CD14-positive monocyte (primary cell): Measurements from ENCODE around the gene C9. TPM values are rescaled to one million over a fixed set of nuclear protein-coding genes. Genes with fewer than 3 reads are reported as not detected.
"Not testable (repeated sequence)": the region's sequence is repeated elsewhere in the genome, so short reads cannot be mapped to it uniquely, and the experiment has no call there.

Experiments used
- DNase-seq, 3 donors: peaks; one replicate each; pipeline ENCODE4 v3.0.0-alpha.2; 2011 to 2022
- H2AFZ ChIP-seq: 2 replicates; pipeline ENCODE4 v1.6.0; 2012; ENCODE audit warnings: mild to moderate bottlenecking, low read depth, low read length, inconsistent platforms; ENCODE audit not compliant: insufficient read depth, poor library complexity, severe bottlenecking
- H3K27ac ChIP-seq, 2 donors: 1 replicate in 1 of 2; 2 replicates in 1 of 2; pipeline ENCODE4 v1.5.1; 2012 to 2013; ENCODE audit warnings: low read length in 2 of 2, control low read depth in 1 of 2, inconsistent platforms in 1 of 2, low read depth in 1 of 2, mild to moderate bottlenecking in 1 of 2
- H3K27me3 ChIP-seq, 2 donors: one replicate each; pipeline versions ENCODE4 v1.6.0 to v1.6.1; 2011 to 2013; ENCODE audit warnings: low read length in 2 of 2; ENCODE audit not compliant: control insufficient read depth in 2 of 2, insufficient read depth in 2 of 2
- H3K36me3 ChIP-seq, 2 donors: replicated peaks in 1 of 2; 1 replicate in 1 of 2; 2 replicates in 1 of 2; pipeline versions ENCODE4 v1.5.1 to v1.6.1; 2012 to 2013; ENCODE audit warnings: low read length in 2 of 2, control low read depth in 1 of 2, inconsistent platforms in 1 of 2, mild to moderate bottlenecking in 1 of 2; ENCODE audit not compliant: insufficient read depth in 2 of 2, control insufficient read depth in 1 of 2
- H3K4me1 ChIP-seq, 2 donors: 1 replicate in 1 of 2; 2 replicates in 1 of 2; pipeline versions ENCODE4 v1.5.1 to v1.6.1; 2012 to 2013; ENCODE audit warnings: low read length in 2 of 2, control low read depth in 1 of 2, inconsistent platforms in 1 of 2, mild to moderate bottlenecking in 1 of 2, moderate library complexity in 1 of 2; ENCODE audit not compliant: insufficient read depth in 2 of 2, control insufficient read depth in 1 of 2
- H3K4me2 ChIP-seq: replicated peaks from 2 replicates; pipeline ENCODE3; 2012; ENCODE audit warnings: low read length, moderate library complexity, mild to moderate bottlenecking; ENCODE audit not compliant: poor library complexity, severe bottlenecking; ENCODE audit errors: extremely low read depth
- H3K4me3 ChIP-seq, 3 experiments: fragments of 200-600 bp in 1 of 3; sonication (generic) in 1 of 3; replicated peaks in 1 of 3; 1 replicate in 2 of 3; 2 replicates in 1 of 3; pipeline ENCODE4 v1.5.1; 2011 to 2013; ENCODE audit warnings: low read length in 3 of 3, mild to moderate bottlenecking in 3 of 3, control low read depth in 2 of 3, low read depth in 2 of 3, inconsistent platforms in 1 of 3, moderate library complexity in 1 of 3
- H3K79me2 ChIP-seq: 2 replicates; pipeline ENCODE4 v1.6.0; 2012; ENCODE audit warnings: mild to moderate bottlenecking, control low read depth, inconsistent platforms, low read length, moderate library complexity; ENCODE audit not compliant: insufficient read depth
- H3K9ac ChIP-seq: 2 replicates; pipeline ENCODE4 v1.6.0; 2017; ENCODE audit warnings: low read length, mild to moderate bottlenecking; ENCODE audit not compliant: insufficient read depth, poor library complexity, severe bottlenecking
- H3K9me3 ChIP-seq, 2 donors: replicated peaks in 1 of 2; 1 replicate in 1 of 2; 2 replicates in 1 of 2; pipeline versions ENCODE4 v1.5.1 to v1.6.1; 2012 to 2013; ENCODE audit warnings: low read length in 2 of 2, control low read depth in 1 of 2; ENCODE audit not compliant: control insufficient read depth in 1 of 2, insufficient read depth in 1 of 2
- H4K20me1 ChIP-seq: 2 replicates; pipeline ENCODE4 v1.6.0; 2012; ENCODE audit warnings: mild to moderate bottlenecking, low read length, control low read depth, moderate library complexity; ENCODE audit not compliant: insufficient read depth
- H3K27ac Mint-ChIP-seq, 7 donors: one replicate each; pipeline ENCODE4 v1.8.0; 2020; ENCODE audit warnings: mild to moderate bottlenecking in 7 of 7, mixed read lengths in 7 of 7, moderate library complexity in 6 of 7, inconsistent platforms in 2 of 7
- H3K27me3 Mint-ChIP-seq, 3 donors: one replicate each; pipeline ENCODE4 v1.8.0; 2021 to 2022; ENCODE audit warnings: low read depth in 3 of 3, mild to moderate bottlenecking in 3 of 3, mixed read lengths in 3 of 3, moderate library complexity in 3 of 3, inconsistent platforms in 1 of 3
- H3K36me3 Mint-ChIP-seq, 2 donors: one replicate each; pipeline ENCODE4 v1.8.0; 2020; ENCODE audit warnings: mixed read lengths in 2 of 2, inconsistent platforms in 1 of 2, mild to moderate bottlenecking in 1 of 2
- H3K4me1 Mint-ChIP-seq: one replicate; pipeline ENCODE4 v1.8.0; 2020; ENCODE audit warnings: mild to moderate bottlenecking, mixed read lengths
- H3K4me3 Mint-ChIP-seq, 2 donors: one replicate each; pipeline ENCODE4 v1.8.0; 2020; ENCODE audit warnings: mild to moderate bottlenecking in 2 of 2, mixed read lengths in 2 of 2, moderate library complexity in 1 of 2
- H3K9me3 Mint-ChIP-seq, 7 donors: one replicate each; pipeline ENCODE4 v1.8.0; 2020 to 2022; ENCODE audit warnings: mixed read lengths in 7 of 7, mild to moderate bottlenecking in 6 of 7, moderate library complexity in 6 of 7, inconsistent platforms in 2 of 7
- CTCF ChIP-seq: fragments of 200-600 bp; IDR thresholded peaks from one replicate; pipeline ENCODE4 v1.8.0; 2022; ENCODE audit warnings: antibody characterized with exemption, mild to moderate bottlenecking
- WGBS: methylation state at CpG from one replicate; pipeline ENCODE4 v1.1.5; 2013; ENCODE audit warnings: missing lambda C conversion rate; ENCODE audit not compliant: insufficient coverage; 5-methylcytosine and 5-hydroxymethylcytosine counted together
- intact Hi-C, 2 donors: fragments of 100-400 bp; cut with micrococcal nuclease; formaldehyde crosslinking; loops; one replicate each; pipeline versions ENCODE4 v1.15.0 to v1.15.1; 2023
- polyA plus RNA-seq, 3 donors: library from polyadenylated mRNA; depleted of rRNA in 1 of 3; unstranded in 2 of 3; stranded (reverse) in 1 of 3; fragments of 300-500 nt in 2 of 3; fragments of >200 nt in 1 of 3; fragmentation: Illumina TruSeq in 2 of 3; gene quantifications; 1 replicate in 2 of 3; 2 replicates in 1 of 3; pipeline ENCODE4 v1.2.3, GENCODE V29; 2012 to 2021

The C9 gene
- polyA plus RNA-seq, 3 donors: not detected

DNA sequence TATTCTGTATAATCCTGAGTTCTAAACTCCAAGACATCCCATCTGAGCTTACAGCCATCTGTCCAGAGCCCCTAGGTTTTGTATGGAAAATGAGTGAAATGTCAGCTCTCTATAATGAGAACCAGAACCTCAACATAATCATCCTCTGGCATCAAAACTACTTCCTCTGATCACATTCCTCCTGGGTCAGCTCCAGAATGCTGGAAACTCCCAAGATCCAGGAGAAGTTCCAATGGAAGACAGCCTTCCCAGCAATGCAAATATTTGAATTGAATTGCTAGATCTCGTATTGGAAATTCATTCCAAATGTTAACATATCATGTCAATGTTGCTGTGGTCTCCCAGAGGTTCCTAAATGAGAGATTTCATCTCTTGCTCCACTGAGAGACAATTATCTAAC is 23.8 kb downstream of the C9 start:
- Histone ChIP-seq H3K27me3 (no peaks in the 10 kb centered on the region), H3K9ac (no peak overlapping the region), H3K4me1 (no peaks in the 10 kb centered on the region), H3K36me3 (no peaks in the 10 kb centered on the region), H3K79me2 (no peaks in the 10 kb centered on the region), H3K27ac (no peak overlapping the region), H3K9me3 (no peaks in the 10 kb centered on the region), H3K4me2 (no peak overlapping the region), H3K4me3 (no peak overlapping the region), H2AFZ (no peak overlapping the region), H4K20me1 (no peaks in the 10 kb centered on the region)
- no peak for TF ChIP-seq CTCF
- Mint-ChIP-seq H3K4me1 (no peaks in the 10 kb centered on the region), H3K27ac (no peak overlapping the region), H3K9me3 (peaks cover 0 to 17% (median 6%) of the 10 kb centered on the region in 7 donors), H3K4me3 (no peak overlapping the region), H3K36me3 (no peaks in the 10 kb centered on the region), H3K27me3 (peaks cover 0 to 7% (median 0%) of the 10 kb centered on the region in 3 donors)
- intact Hi-C loops: no loop called here
- no CpG with 5 or more reads among the region's 1 CpG for WGBS
- no peak for DNase-seq

DNA sequence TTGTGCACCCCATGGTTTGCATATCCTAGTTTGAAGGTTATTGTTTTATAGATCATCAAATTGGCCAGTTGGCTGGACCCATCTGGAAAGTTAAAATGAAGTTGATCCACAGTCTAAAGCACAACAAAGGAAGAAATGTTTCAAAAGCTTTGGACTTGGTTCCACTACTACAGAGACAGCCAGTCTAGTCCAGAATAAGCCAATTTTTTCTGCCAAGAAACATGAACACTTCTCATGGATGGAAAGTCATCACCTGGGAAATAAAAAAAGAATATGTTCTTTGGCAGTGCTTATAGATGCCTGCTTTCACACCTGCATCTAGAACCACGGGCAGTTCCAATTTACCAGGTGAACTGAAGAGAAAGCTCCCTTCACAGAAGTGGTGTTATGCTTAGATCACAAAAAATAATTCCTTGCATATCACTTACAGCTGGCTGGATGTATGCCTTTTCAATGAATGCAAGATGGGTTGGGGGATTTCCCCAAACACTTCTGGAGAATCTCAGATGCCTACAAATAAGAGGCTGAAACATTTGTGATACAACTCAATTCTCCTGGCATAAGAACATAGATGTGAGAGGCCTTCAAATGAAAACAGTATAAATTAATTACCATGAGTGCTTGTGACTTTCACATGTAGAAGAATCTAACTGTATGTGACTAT is 26.9 kb downstream of the C9 start:
- H3K9me3 ChIP-seq: no peaks in the 10 kb centered on the region
- H3K27me3 ChIP-seq: no peaks in the 10 kb centered on the region
- H2AFZ ChIP-seq: no peak overlapping the region
- H3K9ac ChIP-seq: no peak overlapping the region
- intact Hi-C loops: no loop called here
- H4K20me1 ChIP-seq: no peaks in the 10 kb centered on the region
- no peak overlapping the region for H3K4me2 ChIP-seq
- no peaks in the 10 kb centered on the region for H3K79me2 ChIP-seq
- TF ChIP-seq CTCF: no peak
- no peak overlapping the region for H3K27ac Mint-ChIP-seq
- no peak for DNase-seq
- H3K4me1 Mint-ChIP-seq: no peaks in the 10 kb centered on the region
- no CpG with 5 or more reads among the region's 1 CpG for WGBS
- H3K36me3 ChIP-seq: no peaks in the 10 kb centered on the region
- no peaks in the 10 kb centered on the region for H3K4me1 ChIP-seq
- no peaks in the 10 kb centered on the region for H3K36me3 Mint-ChIP-seq
- no peak overlapping the region for H3K4me3 Mint-ChIP-seq
- H3K4me3 ChIP-seq: no peak overlapping the region
- H3K27me3 Mint-ChIP-seq: peaks cover 0 to 7% (median 3%) of the 10 kb centered on the region in 3 donors
- no peak overlapping the region for H3K27ac ChIP-seq
- peaks cover 4 to 11% (median 8%) of the 10 kb centered on the region in 7 donors for H3K9me3 Mint-ChIP-seq

DNA sequence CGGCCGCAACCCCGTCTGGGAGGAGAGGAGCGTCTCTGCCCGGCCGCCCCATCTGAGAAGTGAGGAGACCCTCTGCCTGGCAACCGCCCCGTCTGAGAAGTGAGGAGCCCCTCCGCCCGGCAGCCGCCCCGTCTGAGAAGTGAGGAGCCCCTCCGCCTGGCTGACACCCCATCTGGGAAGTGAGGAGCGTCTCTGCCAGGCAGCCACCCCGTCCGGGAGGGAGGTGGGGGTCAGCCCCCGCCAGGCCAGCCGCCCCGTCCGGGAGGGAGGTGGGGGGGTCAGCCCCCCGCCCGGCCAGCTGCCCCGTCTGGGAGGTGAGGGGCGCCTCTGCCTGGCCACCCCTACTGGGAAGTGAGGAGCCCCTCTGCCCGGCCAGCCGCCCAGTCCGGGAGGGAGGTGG is 30.0 kb downstream of the C9 start:
- H4K20me1 ChIP-seq, H3K9ac ChIP-seq, intact Hi-C loops, H3K4me3 Mint-ChIP-seq, H3K79me2 ChIP-seq, H3K4me1 Mint-ChIP-seq, H3K4me3 ChIP-seq, DNase-seq, H2AFZ ChIP-seq, H3K27me3 ChIP-seq, H3K27ac ChIP-seq, H3K9me3 ChIP-seq, H3K27me3 Mint-ChIP-seq, H3K4me1 ChIP-seq, H3K36me3 ChIP-seq, H3K27ac Mint-ChIP-seq, H3K36me3 Mint-ChIP-seq, H3K4me2 ChIP-seq: not testable (repeated sequence)
- WGBS: 87% methylated on average over 7 of the region's 27 CpGs
- H3K9me3 Mint-ChIP-seq: peaks cover 4 to 11% (median 8%) of the 10 kb centered on the region in 7 donors
